Central memory CD4-positive, alpha-beta T cell (primary cell): ENCODE data around the gene CXXC5.

Source experiments
- DNase-seq: peaks from one replicate; pipeline ENCODE4 v3.0.0; 2022

CXXC5 gene

DNA sequence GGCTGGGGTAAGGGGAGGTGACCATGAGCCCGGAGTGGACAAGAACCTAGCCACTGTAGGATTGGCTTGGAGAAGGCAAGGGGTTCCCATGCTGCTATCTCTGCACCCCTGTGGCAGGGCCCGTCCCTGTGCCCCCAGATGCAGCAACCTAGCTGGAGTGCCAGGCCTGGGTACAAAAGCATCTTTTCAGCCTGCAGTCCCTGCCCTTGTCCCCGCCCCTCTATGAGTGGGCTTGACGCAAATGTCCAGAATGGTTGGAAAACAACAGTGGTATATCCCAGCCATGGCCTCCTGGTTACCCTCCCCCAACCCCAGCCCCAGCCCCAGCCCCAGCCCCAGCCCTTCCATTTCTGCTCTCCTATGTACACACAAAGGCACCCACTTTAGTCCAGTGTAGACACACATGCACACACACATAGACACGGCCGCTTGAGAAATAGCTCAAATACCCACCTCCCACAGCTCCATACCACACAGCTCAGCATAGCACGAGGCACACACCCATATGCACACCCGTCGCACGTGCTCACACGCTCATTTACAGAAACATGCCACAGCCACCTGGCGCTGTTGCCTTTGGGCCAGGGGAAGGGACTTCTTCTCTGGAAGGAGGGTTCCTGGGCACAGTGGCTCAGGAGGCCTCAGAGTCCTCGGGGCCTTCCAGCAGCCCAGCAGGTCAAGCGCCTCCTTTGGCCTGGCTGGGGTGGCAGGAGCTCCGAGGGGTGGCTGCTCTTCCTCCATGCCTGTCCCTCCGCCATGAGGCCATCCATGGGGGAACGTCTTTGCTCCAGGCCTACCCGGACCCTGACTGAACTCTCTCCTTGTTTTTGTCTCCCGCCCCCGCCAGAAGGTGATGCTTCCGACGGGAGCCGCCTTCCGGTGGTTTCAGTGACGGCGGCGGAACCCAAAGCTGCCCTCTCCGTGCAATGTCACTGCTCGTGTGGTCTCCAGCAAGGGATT is 34.1 kb downstream of the CXXC5 start:
- DNase-seq, result no peak

DNA sequence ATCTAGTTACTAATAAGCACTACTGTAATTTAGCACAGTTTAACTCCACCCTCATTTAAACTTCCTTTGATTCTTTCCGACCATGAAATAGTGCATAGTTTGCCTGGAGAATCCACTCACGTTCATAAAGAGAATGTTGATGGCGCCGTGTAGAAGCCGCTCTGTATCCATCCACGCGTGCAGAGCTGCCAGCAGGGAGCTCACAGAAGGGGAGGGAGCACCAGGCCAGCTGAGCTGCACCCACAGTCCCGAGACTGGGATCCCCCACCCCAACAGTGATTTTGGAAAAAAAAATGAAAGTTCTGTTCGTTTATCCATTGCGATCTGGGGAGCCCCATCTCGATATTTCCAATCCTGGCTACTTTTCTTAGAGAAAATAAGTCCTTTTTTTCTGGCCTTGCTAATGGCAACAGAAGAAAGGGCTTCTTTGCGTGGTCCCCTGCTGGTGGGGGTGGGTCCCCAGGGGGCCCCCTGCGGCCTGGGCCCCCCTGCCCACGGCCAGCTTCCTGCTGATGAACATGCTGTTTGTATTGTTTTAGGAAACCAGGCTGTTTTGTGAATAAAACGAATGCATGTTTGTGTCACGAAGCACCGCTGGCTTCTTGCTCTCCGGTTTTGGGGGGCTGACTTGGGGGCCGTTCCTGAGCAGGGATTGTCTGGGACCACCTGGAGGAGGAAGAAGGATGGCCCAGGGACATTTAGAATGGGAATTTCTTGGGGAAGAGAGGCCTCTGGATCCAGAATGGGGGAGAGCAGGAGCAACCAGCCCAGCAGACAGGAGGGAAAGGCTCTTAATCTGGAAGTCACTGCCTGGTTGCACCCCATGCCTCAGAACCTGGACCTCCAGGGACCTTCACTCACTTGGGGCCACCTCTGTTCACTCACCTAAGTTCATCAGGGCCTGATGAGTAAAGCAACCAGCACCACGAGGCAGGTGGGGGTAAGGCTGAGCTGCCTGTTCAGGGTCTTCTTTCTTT is 35.4 kb downstream of the CXXC5 start:
- no peak for DNase-seq

DNA sequence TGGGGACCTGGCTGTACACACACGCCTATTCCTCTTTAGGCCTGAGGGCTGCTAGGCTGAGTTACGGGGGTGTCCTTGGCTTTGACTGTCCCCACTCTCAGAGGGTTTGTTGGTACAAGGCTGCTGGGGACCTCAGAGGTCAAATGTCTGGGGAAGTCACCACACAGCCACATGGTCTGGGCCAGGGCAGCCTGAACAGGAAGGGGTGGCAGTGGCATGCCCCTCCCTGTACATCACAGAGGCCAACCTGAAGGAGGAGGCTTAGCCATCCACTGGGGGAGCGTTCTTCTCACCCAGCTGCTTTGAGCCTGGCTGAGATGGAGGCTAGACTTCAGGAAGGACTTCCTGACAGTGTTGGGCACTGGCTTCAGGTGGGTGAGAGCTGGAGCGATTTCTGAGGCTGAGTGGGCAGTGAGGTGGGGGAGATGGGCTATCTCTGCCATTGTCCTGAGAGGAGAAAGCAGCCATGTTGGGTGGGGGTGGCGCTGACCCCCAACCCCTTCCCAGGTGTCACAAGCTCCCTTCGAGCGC is 36.3 kb downstream of the CXXC5 start:
- DNase-seq, result no peak

DNA sequence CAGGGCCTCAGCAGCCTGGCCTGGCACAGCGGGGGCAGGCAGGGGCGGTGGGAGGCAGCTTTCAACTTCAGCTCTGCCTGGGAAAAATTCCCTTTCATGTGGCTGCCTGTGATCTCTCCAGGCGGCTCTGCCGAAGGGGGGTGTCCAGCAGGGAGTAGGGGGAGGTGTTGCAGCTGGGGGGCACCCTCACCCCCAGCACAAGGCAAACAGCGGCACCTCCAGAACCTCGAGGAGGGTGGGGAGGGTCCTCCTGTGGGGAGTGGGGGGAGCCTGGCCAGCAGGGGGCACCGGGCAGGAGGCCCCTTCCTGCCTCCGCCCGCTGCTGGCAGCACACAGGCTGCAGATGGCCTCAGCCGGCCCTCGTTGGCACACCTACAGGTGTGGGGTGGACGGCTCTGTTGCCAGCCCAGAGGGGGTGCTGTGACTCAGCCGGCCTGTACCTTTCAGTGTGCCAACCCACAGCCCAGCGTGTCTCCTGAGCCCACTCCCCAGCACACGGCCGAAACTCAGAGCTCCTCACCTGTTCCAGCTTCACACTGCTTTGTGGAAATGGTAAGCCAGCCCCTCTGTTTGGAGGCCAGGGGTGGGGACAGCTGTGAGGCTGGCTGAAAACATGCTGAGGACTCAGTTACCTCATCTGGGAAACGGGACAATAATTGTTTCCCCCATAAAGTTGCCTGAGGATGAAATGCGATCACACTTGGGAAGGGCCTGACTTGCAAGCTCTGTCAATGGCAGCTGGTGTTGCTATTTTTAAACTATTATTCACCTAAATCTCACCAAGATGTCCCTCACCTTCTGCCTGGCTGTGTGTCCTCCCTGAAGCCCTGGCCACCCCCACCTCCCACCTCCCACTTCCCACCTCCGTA is 37.0 kb downstream of the CXXC5 start:
- DNase-seq, result no peak

DNA sequence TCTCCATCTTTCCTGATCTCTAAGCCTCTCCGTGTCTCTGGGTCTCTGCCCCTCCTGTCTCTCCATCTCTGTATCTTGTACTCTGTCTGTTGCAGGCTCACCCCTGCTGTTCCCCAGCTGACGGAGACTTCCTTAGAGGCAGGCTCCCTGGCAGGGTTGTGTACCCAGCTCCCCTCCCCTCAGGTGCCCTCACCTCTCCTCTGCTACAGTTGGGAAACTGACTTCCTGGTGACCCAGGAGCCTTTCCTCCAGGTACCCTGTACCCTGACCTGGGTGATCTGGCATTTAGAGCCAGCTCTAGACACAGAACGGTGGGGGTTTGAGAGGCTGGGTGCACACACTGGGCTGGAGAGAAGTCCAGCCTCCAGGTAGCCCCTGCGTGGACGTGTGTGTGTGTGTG is 37.7 kb downstream of the CXXC5 start:
- DNase-seq, result no peak

DNA sequence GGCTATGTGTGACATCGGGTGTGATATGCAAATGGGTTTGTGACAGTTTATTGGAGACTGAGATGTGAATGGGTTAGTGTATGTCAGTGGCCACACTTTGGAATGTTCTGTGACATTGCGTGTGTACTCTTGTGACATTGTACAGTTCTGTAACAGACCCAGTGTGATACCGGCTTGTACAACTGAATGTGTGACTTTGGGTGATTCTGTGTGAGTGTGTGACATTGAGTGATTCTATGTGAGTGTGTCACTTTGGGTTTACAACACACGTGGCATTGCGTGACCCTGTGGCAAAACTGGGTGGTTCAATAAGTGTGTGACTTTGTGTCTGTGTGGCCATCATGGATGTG is 38.2 kb downstream of the CXXC5 start:
- DNase-seq, result no peak

DNA sequence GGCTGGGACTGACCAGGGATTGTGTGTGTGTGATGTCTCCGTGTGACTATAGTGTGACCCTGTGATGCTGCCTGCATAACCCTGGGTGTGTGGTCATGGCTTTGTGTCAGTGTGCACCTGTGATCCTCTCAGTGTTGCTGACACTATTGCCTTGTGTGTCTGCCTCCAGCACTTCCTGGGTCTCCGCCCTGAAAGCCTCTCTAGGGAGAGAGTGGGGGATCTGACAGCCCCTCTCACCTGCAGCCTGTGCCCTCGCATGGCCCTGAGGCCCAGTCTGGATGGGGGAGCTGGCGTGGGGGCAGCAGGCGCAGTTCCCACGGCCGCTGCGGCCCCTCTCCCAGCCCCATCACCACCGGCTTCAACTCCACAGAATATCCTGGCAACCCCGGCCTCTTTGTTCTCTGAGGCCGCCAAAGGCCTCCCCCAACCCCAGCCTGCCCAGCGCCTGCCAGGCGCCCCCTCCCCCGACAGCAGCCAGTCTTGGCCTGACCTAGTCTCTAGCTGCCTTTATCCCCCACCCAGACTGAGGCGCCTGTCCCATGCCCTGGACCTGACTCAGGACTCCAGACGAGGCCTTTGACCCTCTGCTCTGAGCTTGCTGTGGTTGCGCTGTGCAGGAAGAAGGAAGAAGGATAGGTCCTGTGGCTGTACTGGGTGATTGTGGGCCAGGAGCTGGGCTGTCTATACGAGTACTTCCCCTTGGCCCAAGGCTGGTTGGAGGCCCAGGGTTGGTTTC is 38.7 kb downstream of the CXXC5 start:
- no peak for DNase-seq

DNA sequence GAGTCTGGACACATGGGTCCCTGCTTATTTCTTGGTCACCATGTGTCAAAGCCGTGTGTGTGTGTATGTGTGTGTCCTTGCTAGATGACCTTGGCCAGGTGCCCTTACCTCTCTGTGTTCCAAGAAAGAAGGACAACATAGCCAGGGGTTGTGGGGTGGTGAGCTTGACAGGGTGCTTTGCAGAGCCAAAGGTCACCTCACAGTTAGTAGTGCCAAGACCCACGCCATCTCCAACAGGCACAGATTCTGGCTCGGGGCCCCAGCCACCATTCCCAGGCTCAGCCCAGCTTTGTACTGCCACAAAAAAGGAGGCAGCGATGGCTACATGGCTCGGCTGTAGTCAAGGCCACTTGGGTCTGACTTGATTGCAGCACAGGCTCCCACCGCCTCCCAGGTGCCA is 39.5 kb downstream of the CXXC5 start:
- no peak for DNase-seq

DNA sequence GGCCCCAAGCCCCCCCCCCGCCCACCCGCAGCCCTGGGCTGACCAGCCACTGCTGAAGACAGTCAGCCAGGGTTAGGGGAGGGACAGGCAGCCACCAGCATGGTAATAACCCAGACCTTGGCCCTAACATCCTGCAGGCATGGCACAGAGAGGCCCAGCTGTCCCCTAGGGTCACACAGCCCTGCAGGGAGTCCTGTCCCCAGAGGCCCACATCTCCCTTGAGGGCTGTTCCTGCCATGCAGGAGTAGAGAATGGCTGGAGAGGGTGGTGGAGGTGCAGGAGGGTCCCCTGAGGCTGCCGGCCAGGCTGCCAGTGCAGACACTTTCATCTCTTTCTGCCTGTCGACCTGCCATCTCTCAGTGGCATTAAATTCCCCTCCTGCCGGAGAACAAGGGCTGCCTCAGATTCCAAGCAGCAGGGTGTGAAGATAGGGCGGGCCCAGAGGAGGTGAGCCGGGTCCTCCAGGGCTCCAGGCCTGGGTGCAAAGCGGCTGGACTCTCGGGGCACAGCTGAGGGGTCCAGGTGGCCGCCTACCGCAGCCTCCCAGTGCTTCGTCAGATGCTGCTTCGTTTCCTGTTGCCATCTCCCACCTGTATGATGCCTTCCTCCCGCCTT is 40.0 kb downstream of the CXXC5 start:
- no peak for DNase-seq

DNA sequence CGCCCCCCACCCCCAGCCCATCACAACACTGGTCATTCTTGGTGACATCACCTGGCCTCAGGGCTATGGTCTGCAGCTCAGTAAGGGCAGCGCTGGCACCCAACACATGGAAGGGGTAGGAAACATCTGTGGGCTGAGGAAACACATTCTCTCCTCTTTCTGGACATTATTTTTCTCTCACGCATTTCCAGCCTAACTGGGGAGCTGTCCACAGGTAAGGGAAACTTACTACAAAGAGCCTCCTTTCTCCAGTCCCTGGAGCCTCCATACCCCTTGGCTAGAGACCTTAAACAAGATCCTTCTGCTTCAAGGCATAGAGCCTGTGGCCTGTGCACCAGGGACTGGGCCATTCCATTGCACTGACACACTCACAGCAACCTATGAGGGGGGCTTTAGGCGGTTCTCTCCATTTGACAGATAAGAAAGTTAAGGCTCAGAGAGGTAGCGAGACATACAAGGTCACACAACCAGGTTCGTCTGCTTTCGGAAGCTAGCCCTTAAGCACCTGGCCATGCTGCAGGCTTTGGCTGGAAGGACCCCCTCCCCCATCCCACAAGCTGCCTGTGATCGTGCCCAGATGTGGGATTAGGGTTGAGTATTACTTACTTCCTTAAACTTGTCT is 40.7 kb downstream of the CXXC5 start:
- no peak for DNase-seq

DNA sequence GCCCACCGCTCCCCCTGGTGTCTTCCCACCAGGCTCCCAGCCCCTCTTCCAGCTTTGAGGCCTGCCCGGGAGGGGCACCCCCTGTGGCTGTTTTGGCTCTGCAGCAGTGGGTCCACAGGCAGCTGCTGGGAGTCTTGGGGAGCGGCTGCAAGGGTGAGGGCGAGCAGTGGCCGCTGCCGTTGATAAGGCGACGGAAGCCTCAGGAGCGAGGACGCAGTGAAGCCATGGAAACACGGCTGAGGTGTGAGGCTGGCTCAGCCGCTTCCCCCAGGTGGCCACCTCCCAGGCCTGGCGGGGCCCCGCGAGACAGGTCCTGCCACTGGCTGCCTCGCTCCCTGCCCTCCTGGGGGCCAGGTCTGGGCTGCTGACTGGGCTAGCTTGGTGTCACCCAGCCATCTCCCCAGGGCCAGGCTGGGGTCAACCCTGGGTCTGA is 41.5 kb downstream of the CXXC5 start:
- DNase-seq, result no peak

DNA sequence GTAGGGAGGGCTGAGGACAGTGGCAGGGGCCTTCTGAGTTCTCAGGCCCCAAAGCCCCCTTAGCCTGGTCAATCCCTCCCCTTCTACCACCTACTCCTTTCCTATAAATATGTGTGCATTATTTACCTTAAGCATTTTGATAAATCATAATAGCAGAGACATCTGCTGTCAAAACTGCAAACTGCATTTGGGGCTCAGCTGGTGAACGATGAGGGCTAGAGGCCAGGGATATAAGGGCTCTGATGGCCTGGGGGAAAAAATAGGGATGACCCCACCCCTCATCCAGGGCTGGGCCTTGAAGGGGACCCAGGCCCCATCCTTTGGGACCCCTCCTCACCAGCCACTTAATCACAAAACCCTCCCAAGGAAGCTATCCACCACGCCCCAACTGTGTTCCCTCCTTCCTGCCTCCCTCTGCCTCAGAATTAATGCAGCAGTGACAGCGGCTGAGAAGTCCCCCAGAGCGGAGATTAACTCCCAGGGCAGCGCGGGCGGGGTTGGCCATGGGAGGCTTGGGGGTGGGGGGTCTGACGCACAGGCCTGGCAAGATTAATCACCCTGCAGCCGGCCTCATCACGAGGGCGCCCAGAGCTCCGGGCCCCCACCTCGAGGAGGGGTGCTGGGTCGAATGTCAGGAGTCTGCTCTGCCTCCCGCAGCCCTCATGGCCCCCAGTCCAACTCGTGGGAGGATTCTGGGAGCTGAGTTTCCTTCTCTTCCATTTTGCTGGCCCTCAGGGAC is 42.1 kb downstream of the CXXC5 start:
- DNase-seq, result no peak

DNA sequence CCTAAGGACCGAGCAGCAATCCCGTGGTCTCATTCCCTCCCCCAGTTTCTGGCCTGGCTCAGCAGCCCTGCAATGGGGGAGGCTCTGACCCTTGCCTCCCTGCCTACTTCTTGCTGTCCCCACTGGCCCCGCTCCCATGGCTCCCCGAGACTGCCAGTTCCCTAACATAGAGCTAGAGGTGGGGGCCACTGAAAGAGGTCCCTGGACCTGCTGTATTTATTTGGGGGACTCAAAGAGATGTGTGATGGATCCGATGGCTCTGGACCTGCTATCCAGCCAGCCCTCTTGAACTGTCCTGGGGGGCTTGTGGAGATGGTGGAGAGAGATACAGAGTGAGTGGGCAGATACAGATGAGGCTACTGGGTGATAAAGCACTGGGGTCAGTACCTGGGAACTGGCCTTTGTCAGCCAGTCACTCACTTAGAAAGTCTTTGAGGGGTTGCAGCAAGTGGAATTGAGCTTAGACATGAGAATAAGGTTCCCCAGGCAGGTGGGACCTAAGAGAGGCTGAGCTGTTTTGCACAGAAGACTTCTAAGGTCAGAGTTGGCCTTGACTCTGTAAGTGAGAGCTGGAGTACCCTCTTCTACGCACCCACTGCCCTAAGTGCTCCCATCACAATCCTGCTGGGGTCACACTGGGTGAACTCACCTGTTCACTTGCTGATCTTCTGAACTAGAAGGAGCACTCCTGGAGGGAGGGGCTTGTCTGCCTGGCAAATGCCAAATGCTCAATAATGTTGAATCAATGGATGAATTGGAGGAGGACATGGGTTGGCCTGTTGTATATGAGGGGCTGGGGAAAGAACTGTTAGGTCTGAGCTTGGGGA is 42.9 kb downstream of the CXXC5 start:
- DNase-seq, result no peak

DNA sequence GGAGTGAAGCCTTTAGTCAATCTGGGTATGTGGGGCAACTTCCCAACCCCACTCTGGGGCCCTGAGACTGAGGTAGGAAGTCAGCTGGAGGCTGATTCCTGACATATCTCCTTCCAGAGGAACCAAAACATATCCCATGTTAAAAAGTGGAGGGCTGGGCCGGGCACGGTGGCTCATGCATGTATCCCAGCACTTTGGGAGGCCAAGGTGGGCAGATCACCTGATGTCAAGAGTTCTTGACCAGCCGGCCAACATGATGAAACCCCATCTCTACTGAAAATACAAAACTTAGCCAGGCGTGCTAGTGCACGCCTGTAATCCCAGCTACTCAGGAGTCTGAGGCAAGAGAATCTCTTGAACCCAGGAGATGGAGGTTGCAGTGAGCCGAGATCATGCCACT is 44.0 kb downstream of the CXXC5 start:
- DNase-seq, result no peak

DNA sequence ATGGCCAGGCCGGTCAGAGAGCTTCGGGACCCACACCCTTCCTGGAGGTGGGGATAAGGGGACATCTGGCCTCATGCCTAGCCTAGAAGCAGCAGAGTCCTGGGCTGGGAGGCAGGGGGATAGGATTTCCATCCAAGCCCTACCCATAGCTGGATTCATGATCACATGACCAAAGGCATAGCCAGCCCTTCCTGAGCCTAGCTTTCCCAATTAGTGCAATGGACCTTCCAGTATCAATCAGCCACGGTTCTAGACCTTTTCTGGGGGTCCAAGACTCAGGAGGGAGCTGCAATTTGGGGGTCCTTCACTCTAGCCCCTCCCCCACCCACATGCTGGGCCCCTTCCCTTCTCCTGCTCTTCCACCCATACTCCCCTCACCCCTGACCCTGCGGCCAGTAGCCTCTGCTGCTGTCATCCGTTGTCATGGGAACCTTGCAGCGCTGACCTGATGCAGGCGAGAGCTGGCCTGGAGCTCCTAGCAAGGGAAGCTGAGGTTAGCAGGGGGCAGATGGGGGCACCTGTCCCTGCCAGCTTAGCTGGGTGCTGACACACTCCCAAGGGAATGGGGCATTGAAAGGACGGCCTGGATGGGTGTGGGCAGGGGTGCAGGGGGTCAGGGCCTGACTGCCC is 44.6 kb downstream of the CXXC5 start:
- no peak for DNase-seq

DNA sequence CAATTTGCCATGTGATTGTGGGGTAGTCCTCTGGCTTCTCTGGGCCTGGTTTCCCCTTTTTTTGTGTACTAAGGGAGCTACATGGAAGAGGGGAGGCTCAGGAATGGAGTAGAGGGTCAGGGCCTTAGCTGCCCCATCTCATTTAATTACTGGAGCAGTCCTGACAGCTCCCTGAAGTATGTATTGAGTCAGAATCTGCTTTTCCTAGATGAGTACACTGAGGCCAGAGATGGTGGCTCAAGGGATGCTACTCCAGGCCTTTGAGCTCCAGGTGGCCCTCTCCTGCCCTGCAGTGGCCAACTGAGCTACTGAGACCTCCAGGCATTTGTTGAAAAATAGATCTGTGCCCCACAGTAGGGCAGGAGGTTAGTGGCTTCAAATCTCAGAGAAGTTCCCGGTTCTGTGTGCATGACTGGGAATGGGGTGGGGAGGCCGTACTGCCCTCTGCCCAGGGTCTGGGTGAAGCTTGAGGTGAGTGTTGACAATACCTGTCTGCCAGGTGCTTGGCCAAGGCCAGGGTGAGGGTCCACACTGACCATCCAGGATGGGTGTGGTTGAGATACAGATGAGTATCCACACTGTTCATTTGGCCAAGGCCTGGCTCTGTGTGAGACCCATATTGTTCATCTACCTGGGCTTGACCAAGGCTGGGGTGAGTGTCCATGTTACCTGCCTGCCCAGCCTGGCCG is 45.7 kb downstream of the CXXC5 start:
- DNase-seq, result no peak

DNA sequence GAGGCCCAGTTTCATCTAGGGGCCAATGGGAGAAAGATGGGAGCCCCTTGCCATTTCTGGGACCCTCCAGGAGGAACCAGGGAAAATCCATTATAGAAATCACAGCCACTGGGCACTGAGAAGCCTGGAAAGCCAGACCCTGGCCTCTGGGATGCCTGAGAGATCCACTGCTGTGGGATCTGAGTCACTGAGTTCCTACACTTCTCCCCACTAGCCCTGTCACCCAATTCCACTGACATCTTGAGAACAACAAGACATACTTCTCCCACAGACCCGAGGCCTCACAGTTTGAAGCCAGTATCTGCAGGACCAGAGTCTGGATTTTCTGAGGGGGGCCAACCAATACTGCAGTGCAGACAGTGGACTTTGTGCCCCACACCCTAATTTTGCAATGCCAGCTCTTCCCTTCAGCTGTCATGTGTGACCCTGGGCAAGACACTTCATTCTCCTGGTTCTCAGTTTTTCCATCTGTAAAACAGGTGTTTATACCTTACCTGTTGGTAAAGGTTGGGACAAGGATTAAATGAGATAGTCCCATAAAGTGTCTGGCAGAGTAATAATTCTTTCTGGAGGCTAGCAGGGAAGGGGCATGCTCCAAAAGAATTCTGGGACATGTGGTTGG is 46.5 kb downstream of the CXXC5 start:
- no peak for DNase-seq
